Activated CD4-positive, alpha-beta T cell treated with anti-CD3 and anti-CD28 coated beads, Interleukin-2, amount 50 U/mL, for 4 hours (primary cell): Measurements from ENCODE around the gene PSME2.

Source experiments
- DNase-seq, 2 experiments: peaks; one replicate each; pipeline ENCODE4 v3.0.0-alpha.2; 2020

The PSME2 gene

GRCh38 chr14:24146453-24146977 is at the start of gene PSME2:
PSME2 (minus strand) TSS chr14:24146610; CDS start chr14:24146581, 29 bp downstream.
- DNase-seq: peak; percentile 73 to 78

GRCh38 chr14:24195186-24196070 is 49.0 kb upstream of the PSME2 start, which contains the start of gene TM9SF1:
TM9SF1 (minus strand) TSS chr14:24195441; CDS start chr14:24195019, 422 bp downstream.
- peak; percentile 84 for DNase-seq

- no peak for DNase-seq
Measured at GRCh38 chr14:24194873-24195185, 48.4 kb upstream of the PSME2 start.

GRCh38 chr14:24194186-24194872 is 47.9 kb upstream of the PSME2 start:
- DNase-seq: no peak

- DNase-seq: no peak
Measured at GRCh38 chr14:24192933-24193332, 46.5 kb upstream of the PSME2 start.

- no peak for DNase-seq
Measured at GRCh38 chr14:24190416-24190815, 44.0 kb upstream of the PSME2 start.

- no peak for DNase-seq
Measured at GRCh38 chr14:24189460-24189859, 43.0 kb upstream of the PSME2 start.

- no peak for DNase-seq
Measured at GRCh38 chr14:24189059-24189375, 42.6 kb upstream of the PSME2 start.

- peak; percentile 94 to 95 for DNase-seq
Measured at GRCh38 chr14:24188251-24189058, 42.0 kb upstream of the PSME2 start, which contains the start of gene IPO4. IPO4 (minus strand) TSS chr14:24188816; CDS start chr14:24188787, 29 bp downstream.

- no peak for DNase-seq
Measured at GRCh38 chr14:24187539-24187915, 41.1 kb upstream of the PSME2 start.

- no peak for DNase-seq
Measured at GRCh38 chr14:24186831-24187538, 40.6 kb upstream of the PSME2 start.

- DNase-seq: no peak
Measured at GRCh38 chr14:24185741-24186140, 39.3 kb upstream of the PSME2 start.

- DNase-seq: no peak
Measured at GRCh38 chr14:24185026-24185425, 38.6 kb upstream of the PSME2 start.

- no peak for DNase-seq
Measured at GRCh38 chr14:24184104-24184970, 37.9 kb upstream of the PSME2 start.

GRCh38 chr14:24183014-24183481 is 36.6 kb upstream of the PSME2 start:
- DNase-seq: no peak

GRCh38 chr14:24182110-24182882 is 35.9 kb upstream of the PSME2 start:
- DNase-seq: no peak

GRCh38 chr14:24181371-24182077 is 35.1 kb upstream of the PSME2 start:
- DNase-seq: no peak

- no peak for DNase-seq
Measured at GRCh38 chr14:24179961-24180796, 33.8 kb upstream of the PSME2 start.
